ENCODE measurements around the gene ACHE.

Gene ACHE

GRCh38 chr7:100854146-100854895, 41.4 kb downstream of the ACHE start:
- H3K27me3 ChIP-seq (ENCODE audit: control insufficient read depth, insufficient read depth, low read length): no peaks in the 10 kb centered on the region
- H3K36me3 ChIP-seq (ENCODE audit: control insufficient read depth, low read depth, low read length): no peaks in the 10 kb centered on the region
- no peak overlapping the region for H3K9ac ChIP-seq (ENCODE audit: low read length)
- no peak overlapping the region for H3K27ac ChIP-seq (ENCODE audit: low read length)
- no peak overlapping the region for H3K4me3 ChIP-seq (ENCODE audit: low read length)
- no peaks in the 10 kb centered on the region for H3K9me3 ChIP-seq (ENCODE audit: control insufficient read depth, low read depth, low read length)
- H3K4me1 ChIP-seq (ENCODE audit: control insufficient read depth, low read depth, low read length): no peaks in the 10 kb centered on the region

GRCh38 chr7:100852048-100852872, 43.4 kb downstream of the ACHE start, which contains the start of gene SLC12A9:
Gene SLC12A9, plus strand, starts transcription at chr7:100852713. Its CDS starts 1,485 bp downstream, at chr7:100854198.
- Histone ChIP-seq H3K27ac (ENCODE audit: low read length) (no peak within 1 kb of the TSS), H3K4me3 (ENCODE audit: low read length) (peak within 1 kb of the TSS; percentile 79)

GRCh38 chr7:100847360-100847759, 48.3 kb downstream of the ACHE start:
- H3K36me3 ChIP-seq (ENCODE audit: control insufficient read depth, low read depth, low read length): no peaks in the 10 kb centered on the region
- H3K9me3 ChIP-seq (ENCODE audit: control insufficient read depth, low read depth, low read length): no peaks in the 10 kb centered on the region
- no peak overlapping the region for H3K9ac ChIP-seq (ENCODE audit: low read length)
- H3K27me3 ChIP-seq (ENCODE audit: control insufficient read depth, insufficient read depth, low read length): no peaks in the 10 kb centered on the region
- no peak overlapping the region for H3K27ac ChIP-seq (ENCODE audit: low read length)
- no peak overlapping the region for H3K4me3 ChIP-seq (ENCODE audit: low read length)
- H3K4me1 ChIP-seq (ENCODE audit: control insufficient read depth, low read depth, low read length): no peaks in the 10 kb centered on the region

More at GRCh38 chr7:100852048-100852872, 43.4 kb downstream of the ACHE start, which contains the start of gene SLC12A9:
- no peaks in the 10 kb centered on the region for H3K4me1 ChIP-seq (ENCODE audit: control insufficient read depth, low read depth, low read length)
- peak within 1 kb of the TSS; percentile 59 for H3K9ac ChIP-seq (ENCODE audit: low read length)
- H3K36me3 ChIP-seq (ENCODE audit: control insufficient read depth, low read depth, low read length): no peaks in the 10 kb centered on the region
- H3K9me3 ChIP-seq (ENCODE audit: control insufficient read depth, low read depth, low read length): no peaks in the 10 kb centered on the region
- no peaks in the 10 kb centered on the region for H3K27me3 ChIP-seq (ENCODE audit: control insufficient read depth, insufficient read depth, low read length)

- peaks cover 18% of the 10 kb centered on the region for H3K4me1 ChIP-seq (ENCODE audit: control insufficient read depth, low read depth, low read length)
- H3K4me3 ChIP-seq (ENCODE audit: low read length): no peak overlapping the region
- no peaks in the 10 kb centered on the region for H3K9me3 ChIP-seq (ENCODE audit: control insufficient read depth, low read depth, low read length)
- no peak overlapping the region for H3K27ac ChIP-seq (ENCODE audit: low read length)
- H3K9ac ChIP-seq (ENCODE audit: low read length): no peak overlapping the region
- no peaks in the 10 kb centered on the region for H3K36me3 ChIP-seq (ENCODE audit: control insufficient read depth, low read depth, low read length)
- H3K27me3 ChIP-seq (ENCODE audit: control insufficient read depth, insufficient read depth, low read length): no peaks in the 10 kb centered on the region
Observed at GRCh38 chr7:100840470-100841100, 55.1 kb downstream of the ACHE start.
